Measurements from ENCODE around the gene WNT2B. TPM values are rescaled to one million over a fixed set of nuclear protein-coding genes. Genes with fewer than 3 reads are reported as not detected.

Gene WNT2B
- total and polyA plus RNA-seq, 3 experiments from 2014 or later: 0.09 to 0.13 (median 0.09) TPM

DNA sequence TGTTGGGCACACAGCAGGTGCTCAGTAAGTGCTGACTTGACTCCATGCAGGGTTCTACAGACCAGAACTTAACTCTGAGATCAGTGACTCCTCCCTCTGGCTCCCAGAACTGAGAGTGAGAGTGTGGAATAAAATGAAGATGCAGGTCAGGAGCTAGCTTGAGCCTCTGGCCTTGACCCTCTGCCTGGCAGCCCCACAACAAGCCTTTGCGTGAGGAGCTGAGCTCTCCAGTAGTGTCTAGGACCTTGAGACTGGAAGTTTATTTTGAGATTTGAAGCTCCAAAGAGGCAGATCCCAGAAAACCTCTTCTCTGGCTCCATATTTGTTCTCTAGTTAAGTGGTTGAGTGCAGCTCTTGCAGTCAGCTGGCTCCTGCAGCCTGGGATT is 3.4 kb upstream of the WNT2B start:
- H3K4me3 Mint-ChIP-seq: peak overlapping the region in 1 of 7 donors; percentile 31
- no peak overlapping the region for H3K27ac Mint-ChIP-seq
- DNase-seq: no peak
- H3K9me3 Mint-ChIP-seq: peaks cover 0 to 2% (median 0%) of the 10 kb centered on the region in 5 donors
- H3K4me3 ChIP-seq (ENCODE audit: low read length): no peak overlapping the region
- H3K4me1 Mint-ChIP-seq: peaks cover 9 to 28% (median 12%) of the 10 kb centered on the region in 3 donors
- H3K36me3 Mint-ChIP-seq: peaks cover 0 to 2% (median 0%) of the 10 kb centered on the region in 3 donors
- H3K36me3 ChIP-seq (ENCODE audit: insufficient read depth, low read length): no peaks in the 10 kb centered on the region
- H3K9me3 ChIP-seq (ENCODE audit: low read length): no peaks in the 10 kb centered on the region
- H3K27me3 ChIP-seq (ENCODE audit: insufficient read depth, low read length, poor library complexity, severe bottlenecking): peaks cover 56% of the 10 kb centered on the region
- H3K27ac ChIP-seq (ENCODE audit: low read depth, low read length): no peak overlapping the region
- POLR2A ChIA-PET: no interaction called here
- CTCF ChIA-PET: interaction anchor here (1.0 to 1.3 kb wide), 2 partner anchors 16 to 22 kb away, joined by 3 read pairs; no protein-coding TSS in a partner anchor
- H3K27me3 Mint-ChIP-seq: peaks cover 38 to 48% of the 10 kb centered on the region in 2 donors
- H3K4me1 ChIP-seq (ENCODE audit: insufficient read depth, low read length): peaks cover 17% of the 10 kb centered on the region

DNA sequence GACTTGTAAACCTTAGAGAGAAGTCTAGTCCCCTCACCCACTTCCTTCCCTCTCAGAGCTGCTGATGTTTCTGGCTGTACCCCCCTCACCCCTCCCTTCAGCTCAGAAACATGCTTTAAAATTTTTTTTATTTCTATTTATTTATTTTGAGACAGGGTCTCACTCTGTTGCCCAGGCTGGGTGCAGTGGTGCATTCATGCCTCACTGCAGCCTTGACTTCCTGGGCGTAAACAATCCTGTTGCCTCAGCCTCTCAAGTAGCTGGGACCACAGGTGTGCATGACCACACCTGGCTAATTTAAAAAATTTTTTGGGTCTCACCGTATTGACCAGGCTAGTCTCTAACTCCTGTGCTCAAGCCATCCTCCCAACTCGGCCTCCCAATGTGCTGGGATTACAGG is 2.9 kb upstream of the WNT2B start:
- Histone ChIP-seq H3K36me3 (ENCODE audit: insufficient read depth, low read length) (no peaks in the 10 kb centered on the region), H3K27ac (ENCODE audit: low read depth, low read length) (no peak overlapping the region), H3K9me3 (ENCODE audit: low read length) (no peaks in the 10 kb centered on the region), H3K4me1 (ENCODE audit: insufficient read depth, low read length) (peaks cover 17% of the 10 kb centered on the region), H3K4me3 (ENCODE audit: low read length) (no peak overlapping the region), H3K27me3 (ENCODE audit: insufficient read depth, low read length, poor library complexity, severe bottlenecking) (peaks cover 56% of the 10 kb centered on the region)
- Mint-ChIP-seq H3K36me3 (peaks cover 0 to 2% (median 0%) of the 10 kb centered on the region in 3 donors), H3K9me3 (peaks cover 0 to 1% (median 0%) of the 10 kb centered on the region in 5 donors), H3K4me1 (peaks cover 9 to 28% (median 12%) of the 10 kb centered on the region in 3 donors), H3K27me3 (peaks cover 37 to 46% of the 10 kb centered on the region in 2 donors), H3K27ac (no peak overlapping the region), H3K4me3 (no peak overlapping the region)
- POLR2A ChIA-PET: no interaction called here
- CTCF ChIA-PET: interaction anchor here (1.0 kb wide), 1 partner anchor 22 kb away, joined by 3 read pairs; no protein-coding TSS in a partner anchor
- DNase-seq: no peak

GRCh38 chr1:112506306-112506705 is 2.5 kb upstream of the WNT2B start:
- CTCF ChIA-PET: interaction anchor here (1.0 kb wide), 1 partner anchor 21 kb away, joined by 3 read pairs; no protein-coding TSS in a partner anchor
- H3K4me1 ChIP-seq (ENCODE audit: insufficient read depth, low read length): peaks cover 16% of the 10 kb centered on the region

DNA sequence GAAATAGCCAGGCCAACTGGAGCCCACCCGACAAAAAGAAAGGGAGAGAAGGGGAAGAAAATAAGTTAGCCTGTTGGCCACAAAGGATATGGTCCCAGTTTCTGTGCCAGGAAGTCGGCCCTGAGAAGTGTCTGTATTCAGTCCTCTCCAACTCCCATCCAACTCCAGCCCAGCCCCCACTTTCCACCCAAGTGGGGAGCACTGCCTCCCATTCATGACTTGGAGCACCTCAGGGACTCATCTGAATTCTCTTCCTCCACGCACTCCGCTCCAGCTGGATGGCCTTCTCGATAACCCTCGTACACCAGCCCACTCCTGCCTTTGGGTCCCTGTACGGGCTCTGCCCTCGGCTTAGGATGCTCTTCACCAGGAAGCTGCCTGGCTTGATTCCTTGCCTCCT is 2.0 kb upstream of the WNT2B start:
- Mint-ChIP-seq H3K4me1 (peaks cover 9 to 25% (median 10%) of the 10 kb centered on the region in 3 donors), H3K4me3 (peak overlapping the region in 4 of 7 donors; percentile 73 to 85 (median 82)), H3K9me3 (no peaks in the 10 kb centered on the region), H3K27ac (no peak overlapping the region), H3K36me3 (peaks cover 0 to 2% (median 0%) of the 10 kb centered on the region in 3 donors), H3K27me3 (peaks cover 31 to 38% of the 10 kb centered on the region in 2 donors)
- Histone ChIP-seq H3K27ac (ENCODE audit: low read depth, low read length) (no peak overlapping the region), H3K36me3 (ENCODE audit: insufficient read depth, low read length) (no peaks in the 10 kb centered on the region), H3K9me3 (ENCODE audit: low read length) (no peaks in the 10 kb centered on the region), H3K27me3 (ENCODE audit: insufficient read depth, low read length, poor library complexity, severe bottlenecking) (peaks cover 47% of the 10 kb centered on the region), H3K4me3 (ENCODE audit: low read length) (no peak overlapping the region), H3K4me1 (ENCODE audit: insufficient read depth, low read length) (peaks cover 12% of the 10 kb centered on the region)
- no peak for DNase-seq
- CTCF ChIA-PET: no interaction called here
- POLR2A ChIA-PET: no interaction called here

More at GRCh38 chr1:112506306-112506705, 2.5 kb upstream of the WNT2B start:
- Mint-ChIP-seq H3K4me3 (no peak overlapping the region), H3K27ac (no peak overlapping the region), H3K9me3 (no peaks in the 10 kb centered on the region), H3K27me3 (peaks cover 34 to 42% of the 10 kb centered on the region in 2 donors), H3K36me3 (peaks cover 0 to 2% (median 0%) of the 10 kb centered on the region in 3 donors), H3K4me1 (peaks cover 9 to 28% (median 12%) of the 10 kb centered on the region in 3 donors)
- Histone ChIP-seq H3K27me3 (ENCODE audit: insufficient read depth, low read length, poor library complexity, severe bottlenecking) (peaks cover 51% of the 10 kb centered on the region), H3K4me3 (ENCODE audit: low read length) (no peak overlapping the region), H3K36me3 (ENCODE audit: insufficient read depth, low read length) (no peaks in the 10 kb centered on the region), H3K9me3 (ENCODE audit: low read length) (no peaks in the 10 kb centered on the region), H3K27ac (ENCODE audit: low read depth, low read length) (no peak overlapping the region)
- POLR2A ChIA-PET: no interaction called here
- no peak for DNase-seq

DNA sequence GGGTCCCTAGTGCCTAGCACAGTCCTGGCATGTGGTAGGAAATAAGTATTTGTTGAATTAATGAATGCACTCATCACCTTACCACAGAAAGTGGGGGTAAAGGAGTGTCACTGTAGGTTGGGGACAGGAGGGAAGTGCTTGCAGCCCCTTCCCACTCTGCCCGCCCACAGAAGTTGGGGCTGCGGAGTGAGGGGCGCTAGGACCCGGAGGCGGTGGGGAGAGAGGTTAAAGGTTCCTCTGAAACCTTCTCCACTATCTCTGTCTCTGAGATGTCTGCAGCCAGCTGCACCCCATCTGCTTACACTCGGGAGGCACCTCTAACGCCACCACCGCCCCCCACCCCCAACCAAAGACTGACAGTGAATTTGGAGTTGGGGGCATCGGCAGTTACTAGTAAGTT is 1.4 kb upstream of the WNT2B start:
- peak overlapping the region in 2 of 8 donors; percentile 3 to 52 for H3K27ac Mint-ChIP-seq
- H3K9me3 ChIP-seq (ENCODE audit: low read length): no peaks in the 10 kb centered on the region
- DNase-seq: no peak
- peaks cover 0 to 2% (median 0%) of the 10 kb centered on the region in 3 donors for H3K36me3 Mint-ChIP-seq
- no peak overlapping the region for H3K27ac ChIP-seq (ENCODE audit: low read depth, low read length)
- H3K4me1 Mint-ChIP-seq: peaks cover 7 to 22% (median 9%) of the 10 kb centered on the region in 3 donors
- H3K4me3 ChIP-seq (ENCODE audit: low read length): no peak overlapping the region
- no peaks in the 10 kb centered on the region for H3K9me3 Mint-ChIP-seq
- CTCF ChIA-PET: no interaction called here
- H3K4me1 ChIP-seq (ENCODE audit: insufficient read depth, low read length): peaks cover 11% of the 10 kb centered on the region
- H3K36me3 ChIP-seq (ENCODE audit: insufficient read depth, low read length): no peaks in the 10 kb centered on the region
- H3K4me3 Mint-ChIP-seq: peak overlapping the region; percentile 81 to 95 (median 85)
- POLR2A ChIA-PET: no interaction called here
- H3K27me3 ChIP-seq (ENCODE audit: insufficient read depth, low read length, poor library complexity, severe bottlenecking): peaks cover 41% of the 10 kb centered on the region
- H3K27me3 Mint-ChIP-seq: peaks cover 29 to 35% of the 10 kb centered on the region in 2 donors

- Mint-ChIP-seq H3K4me1 (peaks cover 6 to 17% (median 9%) of the 10 kb centered on the region in 3 donors), H3K27ac (no peak overlapping the region), H3K9me3 (no peaks in the 10 kb centered on the region), H3K27me3 (peaks cover 23 to 29% of the 10 kb centered on the region in 2 donors), H3K36me3 (peaks cover 0 to 2% (median 0%) of the 10 kb centered on the region in 3 donors), H3K4me3 (peak overlapping the region; percentile 81 to 95 (median 85))
- ChIA-PET POLR2A (interaction anchor here (0.5 kb wide), 1 partner anchor 222 kb away, joined by 3 read pairs; no protein-coding TSS in a partner anchor), CTCF (interaction anchor here (0.8 to 1.1 kb wide), 2 partner anchors 168 to 200 kb away, joined by 3 read pairs; no protein-coding TSS in a partner anchor)
- Histone ChIP-seq H3K36me3 (ENCODE audit: insufficient read depth, low read length) (no peaks in the 10 kb centered on the region), H3K27me3 (ENCODE audit: insufficient read depth, low read length, poor library complexity, severe bottlenecking) (peaks cover 36% of the 10 kb centered on the region), H3K9me3 (ENCODE audit: low read length) (no peaks in the 10 kb centered on the region), H3K4me1 (ENCODE audit: insufficient read depth, low read length) (peaks cover 11% of the 10 kb centered on the region), H3K4me3 (ENCODE audit: low read length) (peak overlapping the region; percentile 78), H3K27ac (ENCODE audit: low read depth, low read length) (peak overlapping the region; percentile 22)
- DNase-seq: peak in 2 of 5 donors; percentile 9 to 10
Measured at GRCh38 chr1:112507921-112508277, 866 bp upstream of the WNT2B start.

DNA sequence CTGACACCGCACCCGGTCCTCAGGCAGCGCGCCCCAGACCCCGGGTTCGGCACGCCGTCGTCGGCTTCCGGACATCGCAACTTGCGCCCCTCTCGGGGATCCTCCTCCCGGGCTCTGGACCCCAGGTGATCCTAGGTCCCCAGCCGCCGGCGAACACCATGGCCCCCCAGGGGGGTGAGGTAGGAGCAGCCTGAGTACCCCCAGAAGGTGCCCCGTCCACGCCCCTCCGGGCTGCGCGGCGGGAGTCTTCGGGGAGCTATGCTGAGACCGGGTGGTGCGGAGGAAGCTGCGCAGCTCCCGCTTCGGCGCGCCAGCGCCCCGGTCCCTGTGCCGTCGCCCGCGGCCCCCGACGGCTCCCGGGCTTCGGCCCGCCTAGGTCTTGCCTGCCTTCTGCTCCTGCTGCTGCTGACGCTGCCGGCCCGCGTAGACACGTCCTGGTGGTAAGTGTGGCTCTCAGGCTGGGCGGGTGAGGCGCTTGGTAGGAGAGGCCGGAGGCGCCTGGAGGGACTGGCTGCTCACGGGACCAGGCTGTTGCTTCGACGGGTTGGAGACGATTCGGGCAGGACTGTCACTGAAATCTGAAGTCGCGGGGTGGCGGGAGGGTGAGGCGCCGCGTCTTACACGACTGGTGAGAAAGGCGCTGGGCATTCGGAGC is 367 bp downstream of the WNT2B start:
- Histone ChIP-seq H3K4me1 (ENCODE audit: insufficient read depth, low read length) (peaks cover 11% of the 10 kb centered on the region), H3K36me3 (ENCODE audit: insufficient read depth, low read length) (no peaks in the 10 kb centered on the region), H3K4me3 (ENCODE audit: low read length) (peak overlapping the region; percentile 78), H3K27ac (ENCODE audit: low read depth, low read length) (no peak overlapping the region), H3K27me3 (ENCODE audit: insufficient read depth, low read length, poor library complexity, severe bottlenecking) (peaks cover 25% of the 10 kb centered on the region), H3K9me3 (ENCODE audit: low read length) (no peaks in the 10 kb centered on the region)
- Mint-ChIP-seq H3K4me3 (peak overlapping the region; percentile 38 to 90 (median 75)), H3K4me1 (peaks cover 6 to 17% (median 9%) of the 10 kb centered on the region in 3 donors), H3K36me3 (no peaks in the 10 kb centered on the region), H3K27me3 (peaks cover 14 to 18% of the 10 kb centered on the region in 2 donors), H3K9me3 (no peaks in the 10 kb centered on the region), H3K27ac (peak overlapping the region in 2 of 8 donors; percentile 32 to 37)
- peak in 2 of 5 donors; percentile 27 to 30 for DNase-seq
- ChIA-PET CTCF (no interaction called here), POLR2A (no interaction called here)

GRCh38 chr1:112509660-112510178 is 954 bp downstream of the WNT2B start:
- H3K4me3 ChIP-seq (ENCODE audit: low read length): no peak overlapping the region
- no peaks in the 10 kb centered on the region for H3K36me3 ChIP-seq (ENCODE audit: insufficient read depth, low read length)
- Mint-ChIP-seq H3K4me1 (peaks cover 6 to 17% (median 9%) of the 10 kb centered on the region in 3 donors), H3K9me3 (no peaks in the 10 kb centered on the region), H3K36me3 (no peaks in the 10 kb centered on the region), H3K27ac (peak overlapping the region in 1 of 8 donors; percentile 32), H3K27me3 (peaks cover 10 to 12% of the 10 kb centered on the region in 2 donors), H3K4me3 (peak overlapping the region; percentile 38 to 90 (median 75))
- H3K27me3 ChIP-seq (ENCODE audit: insufficient read depth, low read length, poor library complexity, severe bottlenecking): peaks cover 25% of the 10 kb centered on the region
- ChIA-PET CTCF (interaction anchor here (2.4 kb wide), 1 partner anchor 8 kb away, joined by 7 read pairs; no protein-coding TSS in a partner anchor), POLR2A (no interaction called here)
- H3K27ac ChIP-seq (ENCODE audit: low read depth, low read length): no peak overlapping the region
- DNase-seq: no peak
- no peaks in the 10 kb centered on the region for H3K9me3 ChIP-seq (ENCODE audit: low read length)
- peaks cover 11% of the 10 kb centered on the region for H3K4me1 ChIP-seq (ENCODE audit: insufficient read depth, low read length)

Measured in CD8-positive, alpha-beta memory T cell (primary cell).